C4-2B (cell line): ENCODE data around the gene APCDD1L.

Experiments used
- CTCF ChIP-seq: fragments of 450-650 bp; conservative IDR thresholded peaks from 2 replicates; pipeline ENCODE4 v1.5.1; 2017; ENCODE audit warnings: mild to moderate bottlenecking
- ZFX ChIP-seq: fragments of 450-650 bp; IDR thresholded peaks from 2 replicates; pipeline ENCODE4 v1.6.1; 2017

GRCh38 chr20:58463256-58463655 lies 51.9 kb downstream of the APCDD1L start:
- no peak for TF ChIP-seq CTCF
- no peak for TF ChIP-seq ZFX
